K562 (cell line): ENCODE results near the gene WDR19. TPM values are rescaled to one million over a fixed set of nuclear protein-coding genes. Genes with fewer than 3 reads are reported as not detected.
A peak's percentile ranks its signal among the peaks of the same experiment; 100 is the strongest.

ENCODE experiments used
- ATAC-seq: fragments of 200-7000 bp; cut with Tn5 transposase; 3 replicates; pipeline ENCODE4 v1.9.1; 2020; ENCODE audit warnings: moderate library complexity
- BruUV-seq: library from RNA; stranded (reverse); fragments of 400-500 nt; replicated peaks from 2 replicates; lab custom pipeline; 2021; lab: Mats Ljungman, UMichigan
- CTCF ChIA-PET: fragments of 300-600 bp; formaldehyde crosslinking; extraction: SDS; loops from one replicate; lab custom pipeline; 2021; ENCODE audit warnings: low intra/inter-chr PET ratio; lab: Yijun Ruan, JAX
- POLR2A ChIA-PET: fragments of 300-600, 350-650 bp; sonication (Branson Sonifier 250); formaldehyde crosslinking; extraction: SDS; loops from one replicate; lab custom pipeline; 2021; ENCODE audit warnings: antibody characterized with exemption, inconsistent platforms; lab: Yijun Ruan, JAX
- DNase-seq, 4 experiments: peaks; one replicate each; pipeline versions ENCODE4 v3.0.0 to v3.0.0-alpha.2; 2011 to 2018; ENCODE audit warnings: low spot score in 3 of 4, mixed read lengths in 3 of 4; ENCODE audit errors: extremely low read depth in 1 of 4
- FAIRE-seq: peaks from 2 replicates; lab custom pipeline; 2011; peaks lifted over from hg19 to GRCh38; lab: Jason Lieb, UNC
- H2AFZ ChIP-seq: 2 replicates; pipeline ENCODE4 v1.6.0; 2011; ENCODE audit warnings: low read depth, low read length, control low read depth, inconsistent platforms
- H3K27ac ChIP-seq: fragments of 200-600 bp; 3 replicates; pipeline ENCODE4 v1.8.0; 2011; ENCODE audit warnings: low read depth, mild to moderate bottlenecking, control low read depth, inconsistent platforms, low read length, moderate library complexity, mixed read lengths; ENCODE audit errors: extremely low read depth
- H3K27me3 ChIP-seq, 2 experiments: fragments of 300-600 bp in 1 of 2; 2 replicates in 1 of 2; 3 replicates in 1 of 2; pipeline versions ENCODE4 v1.6.0 to v1.8.0; 2011; ENCODE audit warnings: inconsistent platforms in 2 of 2, low read length in 2 of 2, mild to moderate bottlenecking in 1 of 2, mixed read lengths in 1 of 2, moderate library complexity in 1 of 2; ENCODE audit not compliant: control insufficient read depth in 2 of 2, insufficient read depth in 2 of 2
- H3K36me3 ChIP-seq: fragments of 300-600 bp; 3 replicates; pipeline ENCODE4 v1.8.0; 2011; ENCODE audit warnings: mild to moderate bottlenecking, low read length, inconsistent platforms; ENCODE audit not compliant: control insufficient read depth, insufficient read depth
- H3K4me1 ChIP-seq, 2 experiments: fragments of 200-600 bp in 1 of 2; replicated peaks in 1 of 2; 2 replicates in 1 of 2; 3 replicates in 1 of 2; pipeline versions ENCODE4 v1.5.1 to v1.8.0; 2011; ENCODE audit warnings: inconsistent platforms in 2 of 2, low read length in 2 of 2, mild to moderate bottlenecking in 1 of 2, mixed read lengths in 1 of 2, moderate library complexity in 1 of 2; ENCODE audit not compliant: control insufficient read depth in 2 of 2, insufficient read depth in 2 of 2
- H3K4me2 ChIP-seq: 2 replicates; pipeline ENCODE4 v1.6.1; 2011; ENCODE audit warnings: low read length, control low read depth, inconsistent platforms, mixed read lengths; ENCODE audit not compliant: insufficient read depth
- H3K4me3 ChIP-seq: fragments of 200-600 bp; sonication (generic), shearing (Covaris generic); 2 replicates; pipeline ENCODE4 v1.5.1; 2016; ENCODE audit warnings: control low read depth, inconsistent platforms
- H3K79me2 ChIP-seq: fragments of 200-600 bp; 3 replicates; pipeline ENCODE4 v1.8.0; 2011; ENCODE audit warnings: low read length, inconsistent platforms; ENCODE audit not compliant: control insufficient read depth, insufficient read depth
- H3K9ac ChIP-seq, 2 experiments: 2 replicates each; pipeline versions ENCODE4 v1.6.0 to v1.6.1; 2011; ENCODE audit warnings: low read depth in 2 of 2, low read length in 2 of 2, control low read depth in 1 of 2, inconsistent platforms in 1 of 2, mild to moderate bottlenecking in 1 of 2, mixed read lengths in 1 of 2; ENCODE audit not compliant: insufficient read depth in 1 of 2
- H3K9me1 ChIP-seq: one replicate; pipeline ENCODE4 v1.6.0; 2011; ENCODE audit warnings: inconsistent platforms, mild to moderate bottlenecking, low read length, moderate library complexity; ENCODE audit not compliant: control insufficient read depth, insufficient read depth
- H3K9me3 ChIP-seq: replicated peaks from 2 replicates; pipeline ENCODE4 v1.5.1; 2011; ENCODE audit warnings: low read depth, low read length, inconsistent platforms; ENCODE audit not compliant: control insufficient read depth, insufficient read depth
- H4K20me1 ChIP-seq: replicated peaks from 2 replicates; pipeline ENCODE4 v1.6.1; 2011; ENCODE audit warnings: low read length, inconsistent platforms, mixed read lengths; ENCODE audit not compliant: control insufficient read depth, insufficient read depth
- HIVEP1 ChIP-seq: fragments of 250-450 bp; sonication (Bioruptor Pico); IDR thresholded peaks from 2 replicates; pipeline ENCODE4 v1.4.0; 2020; ENCODE audit warnings: mild to moderate bottlenecking
- HSF4 ChIP-seq: fragments of 250-450 bp; sonication (Bioruptor Pico); IDR thresholded peaks from 2 replicates; pipeline ENCODE4 v2.1.2; 2022; ENCODE audit warnings: mild to moderate bottlenecking, moderate library complexity, borderline replicate concordance
- TSC22D4 ChIP-seq: fragments of 450-650 bp; IDR thresholded peaks from 2 replicates; pipeline ENCODE4 v1.6.1; 2016; ENCODE audit warnings: missing genetic modification characterization, missing biosample characterization, control low read depth
- ZKSCAN8 ChIP-seq: fragments of 200-800 bp; sonication (Bioruptor generic); IDR thresholded peaks from 2 replicates; pipeline ENCODE4 v1.6.1; 2016; ENCODE audit warnings: missing genetic modification characterization, missing compliant biosample characterization
- ZNF197 ChIP-seq: fragments of 200-800 bp; sonication (Bioruptor generic); IDR thresholded peaks from 2 replicates; pipeline ENCODE4 v1.6.1; 2016; ENCODE audit warnings: low read depth, missing genetic modification characterization, missing compliant biosample characterization
- WGBS: fragments of 100-300 bp; shearing (Covaris generic); methylation state at CpG from one replicate; pipeline ENCODE4 v1.1.6; 2016; ENCODE audit warnings: low coverage, mixed read lengths; ENCODE audit not compliant: insufficient coverage; ENCODE audit errors: missing lambda C conversion rate; 5-methylcytosine and 5-hydroxymethylcytosine counted together
- in situ Hi-C: fragments of 300-500 bp; cut with MboI; formaldehyde crosslinking; loops from 4 replicates; pipeline ENCODE4 v1.15.0; 2018; ENCODE audit warnings: inconsistent platforms, mixed read lengths
- intact Hi-C: fragments of 100-400 bp; cut with micrococcal nuclease; formaldehyde crosslinking; loops from 2 replicates; pipeline ENCODE4 v1.14.2; 2022
- polyA plus RNA-seq, 8 experiments: library from polyadenylated mRNA; depleted of rRNA in 4 of 8; stranded (reverse) in 5 of 8; unstranded in 3 of 8; fragments of >200 nt; fragmentation: Nextera tagmentation in 2 of 8; fragmentation: Illumina TruSeq in 1 of 8; extraction: Ambion mirVana in 2 of 8; extraction: Trizol in 1 of 8; gene quantifications; 2 replicates each; pipeline versions ENCODE4 v1.2.1 to v1.2.3, GENCODE V29; 2011 to 2014; ENCODE audit warnings: inconsistent platforms in 1 of 8, missing spikeins in 1 of 8
- total RNA-seq, 7 experiments: library from RNA; depleted of rRNA in 6 of 7; stranded (reverse); fragments of >200 nt in 6 of 7; fragmentation: Illumina TruSeq in 2 of 7; extraction: Trizol in 2 of 7; gene quantifications; 2 replicates each; pipeline versions ENCODE4 v1.2.1 to v1.2.3, GENCODE V29; 2011 to 2021; ENCODE audit warnings: low replicate concordance in 1 of 7
- TF ChIP-seq, protein P1 (sequence below), 2 experiments: fragments of 450-650 bp; conservative IDR thresholded peaks; 2 replicates each; pipeline ENCODE4 v1.6.1; 2017; ENCODE audit warnings: mild to moderate bottlenecking in 2 of 2, moderate library complexity in 2 of 2
- TF ChIP-seq, protein P2 (sequence below): sonication (generic); formaldehyde crosslinking; IDR thresholded peaks from 2 replicates; pipeline ENCODE4 v1.4.0; 2020; ENCODE audit warnings: mild to moderate bottlenecking, missing genetic modification reagents
- TF ChIP-seq, protein P3 (sequence below): fragments of 450-650 bp; IDR thresholded peaks from 2 replicates; pipeline ENCODE4 v1.6.1; 2017; ENCODE audit warnings: antibody characterized with exemption, mild to moderate bottlenecking

Gene WDR19
- total and polyA plus RNA-seq, 9 of the 15 experiments (the other 6 are each of a cell fraction or from before 2014, with no cell fraction given) = 6.8 to 37.6 (median 11.2) TPM

DNA sequence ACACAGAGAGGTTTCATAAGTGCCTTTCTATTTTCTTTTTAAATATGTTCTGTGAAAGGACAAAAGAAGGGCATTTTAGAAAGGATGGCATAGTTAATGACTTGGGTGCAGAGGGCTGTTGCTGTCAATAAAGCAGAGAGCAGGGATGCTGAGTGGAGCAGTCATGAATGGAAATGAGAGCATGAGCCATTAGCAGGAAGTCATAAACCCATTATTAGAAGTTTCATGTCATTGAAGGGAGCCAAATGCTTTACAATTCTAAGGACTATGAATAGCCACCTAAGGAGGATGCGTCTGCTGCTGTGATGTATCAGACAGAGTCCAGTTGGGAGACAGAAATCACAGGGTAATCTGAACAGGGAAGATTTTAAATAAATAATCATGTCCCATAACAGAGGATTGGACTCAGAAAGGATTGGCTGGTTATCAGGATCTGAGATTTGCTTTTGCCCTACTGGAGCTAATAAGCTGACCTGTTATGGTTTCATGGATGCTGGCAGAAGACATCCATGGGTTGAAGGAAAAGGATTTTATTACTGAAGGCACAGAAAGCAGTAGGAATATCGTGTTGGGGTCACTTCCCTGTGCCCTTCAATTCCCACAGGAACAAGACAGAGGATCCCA lies 47.5 kb upstream of the WDR19 start:
- DNase-seq (no peak), ATAC-seq (no peak), FAIRE-seq (no peak)
- Histone ChIP-seq H3K9me3 (no peaks in the 10 kb centered on the region), H4K20me1 (no peaks in the 10 kb centered on the region), H3K79me2 (no peaks in the 10 kb centered on the region), H3K27me3 (no peaks in the 10 kb centered on the region), H3K4me2 (no peak overlapping the region; the same call in 1 of the 2 replicates), H3K36me3 (no peaks in the 10 kb centered on the region), H3K9me1 (no peaks in the 10 kb centered on the region), H3K9ac (no peak overlapping the region), H3K4me3 (no peak overlapping the region), H2AFZ (peak overlapping the region; percentile 53; the same call in 1 of the 2 replicates), H3K27ac (no peak overlapping the region), H3K4me1 (peaks cover 0 to 2% of the 10 kb centered on the region in 2 experiments; a peak in 1 of 5 replicates)
- in situ Hi-C loops = loop anchor here (5.0 to 25.0 kb wide), 2 partner anchors 232 to 1072 kb away; no protein-coding TSS in a partner anchor
- 26% methylated on average over 2 of the region's 2 CpGs for WGBS
- BruUV-seq = no TSS peak
- ChIA-PET CTCF (interaction anchor here (0.6 to 1.7 kb wide), 4 partner anchors 72 to 375 kb away, joined by 3 to 15 read pairs (median 6); no protein-coding TSS in a partner anchor), POLR2A (interaction anchor here (0.6 to 1.7 kb wide), 5 partner anchors 10 to 261 kb away, joined by 3 to 8 read pairs (median 4); no protein-coding TSS in a partner anchor)
- intact Hi-C loops = loop anchor here (1.0 to 10.0 kb wide), 4 partner anchors 90 to 1070 kb away; no protein-coding TSS in a partner anchor
- TF ChIP-seq TSC22D4 (tag) (no peak), HSF4 (CRISPR knock-in tag) (no peak), HIVEP1 (no peak), ZKSCAN8 (CRISPR knock-in tag) (no peak), ZNF197 (CRISPR knock-in tag) (no peak)
- TF ChIP-seq, protein P1, sequence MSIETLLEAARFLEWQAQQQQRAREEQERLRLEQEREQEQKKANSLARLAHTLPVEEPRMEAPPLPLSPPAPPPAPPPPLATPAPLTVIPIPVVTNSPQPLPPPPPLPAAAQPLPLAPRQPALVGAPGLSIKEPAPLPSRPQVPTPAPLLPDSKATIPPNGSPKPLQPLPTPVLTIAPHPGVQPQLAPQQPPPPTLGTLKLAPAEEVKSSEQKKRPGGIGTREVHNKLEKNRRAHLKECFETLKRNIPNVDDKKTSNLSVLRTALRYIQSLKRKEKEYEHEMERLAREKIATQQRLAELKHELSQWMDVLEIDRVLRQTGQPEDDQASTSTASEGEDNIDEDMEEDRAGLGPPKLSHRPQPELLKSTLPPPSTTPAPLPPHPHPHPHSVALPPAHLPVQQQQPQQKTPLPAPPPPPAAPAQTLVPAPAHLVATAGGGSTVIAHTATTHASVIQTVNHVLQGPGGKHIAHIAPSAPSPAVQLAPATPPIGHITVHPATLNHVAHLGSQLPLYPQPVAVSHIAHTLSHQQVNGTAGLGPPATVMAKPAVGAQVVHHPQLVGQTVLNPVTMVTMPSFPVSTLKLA (conservative IDR thresholded peaks at IDR 0.05) = 0 out of 4 replicates have a peak, but pooled peaks of 1 of the 2 experiments have one; percentile 9
- TF ChIP-seq, protein P2, sequence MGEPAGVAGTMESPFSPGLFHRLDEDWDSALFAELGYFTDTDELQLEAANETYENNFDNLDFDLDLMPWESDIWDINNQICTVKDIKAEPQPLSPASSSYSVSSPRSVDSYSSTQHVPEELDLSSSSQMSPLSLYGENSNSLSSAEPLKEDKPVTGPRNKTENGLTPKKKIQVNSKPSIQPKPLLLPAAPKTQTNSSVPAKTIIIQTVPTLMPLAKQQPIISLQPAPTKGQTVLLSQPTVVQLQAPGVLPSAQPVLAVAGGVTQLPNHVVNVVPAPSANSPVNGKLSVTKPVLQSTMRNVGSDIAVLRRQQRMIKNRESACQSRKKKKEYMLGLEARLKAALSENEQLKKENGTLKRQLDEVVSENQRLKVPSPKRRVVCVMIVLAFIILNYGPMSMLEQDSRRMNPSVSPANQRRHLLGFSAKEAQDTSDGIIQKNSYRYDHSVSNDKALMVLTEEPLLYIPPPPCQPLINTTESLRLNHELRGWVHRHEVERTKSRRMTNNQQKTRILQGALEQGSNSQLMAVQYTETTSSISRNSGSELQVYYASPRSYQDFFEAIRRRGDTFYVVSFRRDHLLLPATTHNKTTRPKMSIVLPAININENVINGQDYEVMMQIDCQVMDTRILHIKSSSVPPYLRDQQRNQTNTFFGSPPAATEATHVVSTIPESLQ (CRISPR knock-in tag) = no peak
- TF ChIP-seq, protein P3, sequence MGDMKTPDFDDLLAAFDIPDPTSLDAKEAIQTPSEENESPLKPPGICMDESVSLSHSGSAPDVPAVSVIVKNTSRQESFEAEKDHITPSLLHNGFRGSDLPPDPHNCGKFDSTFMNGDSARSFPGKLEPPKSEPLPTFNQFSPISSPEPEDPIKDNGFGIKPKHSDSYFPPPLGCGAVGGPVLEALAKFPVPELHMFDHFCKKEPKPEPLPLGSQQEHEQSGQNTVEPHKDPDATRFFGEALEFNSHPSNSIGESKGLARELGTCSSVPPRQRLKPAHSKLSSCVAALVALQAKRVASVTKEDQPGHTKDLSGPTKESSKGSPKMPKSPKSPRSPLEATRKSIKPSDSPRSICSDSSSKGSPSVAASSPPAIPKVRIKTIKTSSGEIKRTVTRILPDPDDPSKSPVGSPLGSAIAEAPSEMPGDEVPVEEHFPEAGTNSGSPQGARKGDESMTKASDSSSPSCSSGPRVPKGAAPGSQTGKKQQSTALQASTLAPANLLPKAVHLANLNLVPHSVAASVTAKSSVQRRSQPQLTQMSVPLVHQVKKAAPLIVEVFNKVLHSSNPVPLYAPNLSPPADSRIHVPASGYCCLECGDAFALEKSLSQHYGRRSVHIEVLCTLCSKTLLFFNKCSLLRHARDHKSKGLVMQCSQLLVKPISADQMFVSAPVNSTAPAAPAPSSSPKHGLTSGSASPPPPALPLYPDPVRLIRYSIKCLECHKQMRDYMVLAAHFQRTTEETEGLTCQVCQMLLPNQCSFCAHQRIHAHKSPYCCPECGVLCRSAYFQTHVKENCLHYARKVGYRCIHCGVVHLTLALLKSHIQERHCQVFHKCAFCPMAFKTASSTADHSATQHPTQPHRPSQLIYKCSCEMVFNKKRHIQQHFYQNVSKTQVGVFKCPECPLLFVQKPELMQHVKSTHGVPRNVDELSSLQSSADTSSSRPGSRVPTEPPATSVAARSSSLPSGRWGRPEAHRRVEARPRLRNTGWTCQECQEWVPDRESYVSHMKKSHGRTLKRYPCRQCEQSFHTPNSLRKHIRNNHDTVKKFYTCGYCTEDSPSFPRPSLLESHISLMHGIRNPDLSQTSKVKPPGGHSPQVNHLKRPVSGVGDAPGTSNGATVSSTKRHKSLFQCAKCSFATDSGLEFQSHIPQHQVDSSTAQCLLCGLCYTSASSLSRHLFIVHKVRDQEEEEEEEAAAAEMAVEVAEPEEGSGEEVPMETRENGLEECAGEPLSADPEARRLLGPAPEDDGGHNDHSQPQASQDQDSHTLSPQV = no peak
